Hematopoietic multipotent progenitor cell treated with erythropoietin and hydrocortisone succinate and interleukin-3 and kit ligand, for 17 days (in vitro differentiated cells): ENCODE measurements around the gene PSMF1.

Experiments used
- DNase-seq: peaks from one replicate; pipeline ENCODE4 v3.0.0-alpha.2; 2015; ENCODE audit warnings: low spot score

The PSMF1 gene

GRCh38 chr20:1190847-1191246 lies 72.4 kb downstream of the PSMF1 start:
- peak; percentile 22 for DNase-seq

GRCh38 chr20:1191299-1191698 lies 72.9 kb downstream of the PSMF1 start:
- peak; percentile 34 for DNase-seq

GRCh38 chr20:1195226-1195625 lies 76.8 kb downstream of the PSMF1 start:
- DNase-seq, result no peak

- DNase-seq, result no peak
Observed at GRCh38 chr20:1196634-1197033, 78.2 kb downstream of the PSMF1 start.

GRCh38 chr20:1197801-1198200 lies 79.4 kb downstream of the PSMF1 start:
- DNase-seq, result no peak

GRCh38 chr20:1198751-1199150 lies 80.3 kb downstream of the PSMF1 start:
- DNase-seq, result no peak

GRCh38 chr20:1199212-1199873 lies 80.9 kb downstream of the PSMF1 start:
- DNase-seq, result no peak

- no peak for DNase-seq
Observed at GRCh38 chr20:1199964-1200363, 81.6 kb downstream of the PSMF1 start.

GRCh38 chr20:1202762-1203504 lies 84.5 kb downstream of the PSMF1 start, which contains the start of gene C20orf202:
TSS of gene C20orf202 (plus strand) at chr20:1203454. CDS start at chr20:1203586, 132 bp downstream.
- no peak for DNase-seq

GRCh38 chr20:1203630-1204029 lies 85.2 kb downstream of the PSMF1 start:
- no peak for DNase-seq

- DNase-seq, result no peak
Observed at GRCh38 chr20:1204113-1204512, 85.7 kb downstream of the PSMF1 start.

- DNase-seq, result no peak
Observed at GRCh38 chr20:1204576-1204975, 86.2 kb downstream of the PSMF1 start.

- no peak for DNase-seq
Observed at GRCh38 chr20:1205802-1206201, 87.4 kb downstream of the PSMF1 start.

- DNase-seq, result no peak
Observed at GRCh38 chr20:1206366-1207148, 88.2 kb downstream of the PSMF1 start.

GRCh38 chr20:1207293-1207878 lies 89.0 kb downstream of the PSMF1 start:
- DNase-seq, result no peak

- no peak for DNase-seq
Observed at GRCh38 chr20:1209447-1210387, 91.3 kb downstream of the PSMF1 start.

GRCh38 chr20:1210501-1210900 lies 92.1 kb downstream of the PSMF1 start:
- no peak for DNase-seq

- peak; percentile 36 for DNase-seq
Observed at GRCh38 chr20:1212023-1212422, 93.6 kb downstream of the PSMF1 start.

GRCh38 chr20:1212607-1213396 lies 94.4 kb downstream of the PSMF1 start:
- peak; percentile 82 for DNase-seq

GRCh38 chr20:1214838-1215261 lies 96.4 kb downstream of the PSMF1 start:
- DNase-seq, result no peak
